GM19324 (cell line): ENCODE results near the gene CRIP3.

ENCODE experiments used
- ATAC-seq: cut with Tn5 transposase; IDR thresholded peaks from one replicate; pipeline ENCODE4 v1.9.1; 2021; ENCODE audit warnings: mild to moderate bottlenecking, moderate library complexity; ENCODE audit not compliant: unreplicated experiment, low FRiP score

Gene CRIP3

DNA sequence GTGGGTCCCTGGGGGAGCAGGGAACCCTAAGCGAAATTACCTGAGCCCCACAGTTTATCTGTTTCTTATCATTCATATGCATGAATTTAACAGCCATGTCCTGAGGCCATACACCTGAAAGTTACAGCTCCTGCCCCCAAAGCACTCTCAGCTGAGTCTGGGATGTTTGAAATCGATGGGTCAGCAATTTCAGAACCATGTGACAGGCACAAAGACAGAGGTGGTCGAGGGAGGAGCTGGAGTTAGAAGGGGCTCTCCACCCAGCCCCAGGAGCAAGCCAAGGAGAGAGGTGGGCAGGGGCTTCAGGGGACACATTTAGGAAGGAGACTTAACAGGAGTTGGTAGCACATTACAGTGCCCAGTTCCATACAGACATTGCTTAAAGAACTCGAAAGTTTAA is 50.4 kb downstream of the CRIP3 start:
- ATAC-seq = no peak

DNA sequence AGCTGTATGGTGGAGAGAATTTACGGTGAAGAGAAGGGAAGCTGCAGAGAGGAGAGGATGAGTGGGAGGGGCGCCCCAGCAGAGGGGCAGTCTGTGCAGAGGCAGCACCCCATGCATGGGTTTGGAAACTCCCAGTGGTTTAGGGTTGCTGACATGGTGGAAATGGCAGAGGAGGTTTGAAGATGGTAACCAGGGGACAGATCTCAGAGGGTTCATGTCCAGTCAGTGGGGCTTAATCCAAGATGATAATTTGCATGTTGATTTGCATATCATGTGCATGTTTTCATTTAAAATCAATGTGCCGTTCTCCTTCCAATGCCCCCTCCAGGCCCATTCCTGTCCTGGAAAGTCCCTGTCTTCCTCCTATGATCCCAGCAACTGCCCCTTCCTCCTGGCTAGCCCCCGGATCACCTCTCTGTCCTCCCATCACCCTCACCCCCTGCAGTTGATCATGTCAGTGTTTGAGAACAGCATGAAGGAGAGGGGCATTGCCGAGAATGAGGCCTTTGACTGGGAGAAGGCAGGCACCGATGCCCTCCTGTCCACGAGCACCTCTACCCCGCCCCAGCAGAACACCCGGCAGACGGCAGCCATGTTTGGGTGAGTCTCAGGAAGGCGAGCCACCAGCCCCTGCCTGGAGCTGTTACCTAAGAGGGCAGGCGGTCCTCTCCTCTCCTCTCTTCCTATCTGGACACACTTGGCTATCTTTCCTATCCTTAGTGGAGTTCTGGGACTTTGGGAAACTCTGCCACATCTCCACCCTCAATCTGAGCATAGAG is 51.1 kb downstream of the CRIP3 start:
- ATAC-seq = no peak

DNA sequence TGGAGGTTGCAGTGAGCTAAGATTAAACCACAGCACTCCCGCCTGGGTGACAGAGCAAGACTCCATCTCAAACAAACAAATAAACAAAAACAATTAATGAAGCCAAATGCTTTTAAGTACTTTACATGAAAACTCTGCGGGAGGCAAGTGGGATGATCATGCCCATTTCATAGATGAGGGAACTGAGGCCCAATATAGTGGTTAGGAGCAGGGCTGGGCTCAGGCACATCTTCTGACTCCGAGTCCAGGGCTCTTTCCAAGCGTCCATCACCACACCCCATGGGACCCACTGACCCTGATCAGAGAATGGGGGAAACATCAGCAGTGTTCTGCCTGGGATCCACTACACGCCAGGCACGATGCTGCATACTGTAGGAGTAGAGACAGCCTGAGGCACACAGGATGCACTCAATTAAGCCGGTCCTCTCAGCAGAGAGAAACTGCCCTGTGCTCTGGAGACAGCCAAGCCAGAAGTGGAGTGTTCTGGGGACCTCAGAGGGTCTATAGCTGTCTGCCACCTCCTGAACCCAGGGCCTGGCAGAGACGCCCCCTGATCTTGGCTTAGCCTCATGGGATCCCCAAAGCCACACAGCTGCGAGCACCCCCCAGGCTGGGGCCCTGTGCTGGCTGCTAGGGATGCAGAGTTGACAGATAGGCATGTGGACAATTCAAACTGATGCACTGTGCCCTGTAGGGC is 51.8 kb downstream of the CRIP3 start:
- ATAC-seq = no peak
